ENCODE results near the gene NCBP1. TPM values are rescaled to one million over a fixed set of nuclear protein-coding genes. Genes with fewer than 3 reads are reported as not detected.

Gene NCBP1
- total RNA-seq, 1 experiment from 2014 or later, result 23.0 TPM

DNA sequence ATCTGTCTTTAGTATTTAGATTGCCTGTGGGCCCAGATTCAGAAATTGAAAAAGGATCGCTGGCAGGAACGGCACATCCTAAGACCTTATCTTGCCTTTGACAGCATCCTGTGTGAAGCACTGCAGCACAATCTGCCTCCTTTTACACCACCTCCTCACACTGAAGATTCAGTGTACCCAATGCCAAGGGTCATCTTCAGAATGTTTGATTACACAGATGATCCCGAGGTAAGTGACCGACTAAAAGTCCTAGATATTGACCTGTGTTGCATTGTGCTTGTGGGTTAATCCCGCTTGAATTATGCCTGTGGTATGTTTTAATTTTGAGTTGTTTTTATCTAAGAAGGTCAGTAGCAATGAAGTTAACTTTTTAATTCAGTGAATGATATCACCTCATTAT is 14.4 kb downstream of the NCBP1 start:
- H4K20me1 ChIP-seq (ENCODE audit: low read length), result no peaks in the 10 kb centered on the region
- no peak overlapping the region for H3K4me2 ChIP-seq (ENCODE audit: low read length)
- DNase-seq (no peak), ATAC-seq (no peak)
- H3K27me3 ChIP-seq (ENCODE audit: low read length), result no peaks in the 10 kb centered on the region
- intact Hi-C loops (cut with micrococcal nuclease), result no loop called here
- TF ChIP-seq, protein P1, sequence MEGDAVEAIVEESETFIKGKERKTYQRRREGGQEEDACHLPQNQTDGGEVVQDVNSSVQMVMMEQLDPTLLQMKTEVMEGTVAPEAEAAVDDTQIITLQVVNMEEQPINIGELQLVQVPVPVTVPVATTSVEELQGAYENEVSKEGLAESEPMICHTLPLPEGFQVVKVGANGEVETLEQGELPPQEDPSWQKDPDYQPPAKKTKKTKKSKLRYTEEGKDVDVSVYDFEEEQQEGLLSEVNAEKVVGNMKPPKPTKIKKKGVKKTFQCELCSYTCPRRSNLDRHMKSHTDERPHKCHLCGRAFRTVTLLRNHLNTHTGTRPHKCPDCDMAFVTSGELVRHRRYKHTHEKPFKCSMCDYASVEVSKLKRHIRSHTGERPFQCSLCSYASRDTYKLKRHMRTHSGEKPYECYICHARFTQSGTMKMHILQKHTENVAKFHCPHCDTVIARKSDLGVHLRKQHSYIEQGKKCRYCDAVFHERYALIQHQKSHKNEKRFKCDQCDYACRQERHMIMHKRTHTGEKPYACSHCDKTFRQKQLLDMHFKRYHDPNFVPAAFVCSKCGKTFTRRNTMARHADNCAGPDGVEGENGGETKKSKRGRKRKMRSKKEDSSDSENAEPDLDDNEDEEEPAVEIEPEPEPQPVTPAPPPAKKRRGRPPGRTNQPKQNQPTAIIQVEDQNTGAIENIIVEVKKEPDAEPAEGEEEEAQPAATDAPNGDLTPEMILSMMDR (conservative IDR thresholded peaks at IDR 0.05; ENCODE audit: low read depth, low read length), result no peak
- TF ChIP-seq EZH2phosphoT487 (IDR thresholded peaks at IDR 0.05; ENCODE audit: borderline replicate concordance, low read length) (no peak), EZH2 (IDR thresholded peaks at IDR 0.05; ENCODE audit: low read length, unreplicated experiment) (no peak)
- H3F3A ChIP-seq (ENCODE audit: low read length, unreplicated experiment), result no peaks in the 10 kb centered on the region
- H3K9ac ChIP-seq (ENCODE audit: low read length), result no peak overlapping the region
- peaks cover 31% of the 10 kb centered on the region for H3K36me3 ChIP-seq (ENCODE audit: low read depth, low read length)
- ChIA-PET POLR2A (ENCODE audit: unreplicated experiment) (no interaction called here), CTCF (no interaction called here)
- no TSS peak for BruUV-seq (replicated peaks)
- H3K4me3 ChIP-seq (ENCODE audit: low read length), result no peak overlapping the region
- H3K27ac ChIP-seq (ENCODE audit: low read length), result no peak overlapping the region
- H2AFZ ChIP-seq (ENCODE audit: low read length), result no peak overlapping the region
- H3K9me3 ChIP-seq (ENCODE audit: low read length), result no peaks in the 10 kb centered on the region
- H3K79me2 ChIP-seq (ENCODE audit: low read length), result no peaks in the 10 kb centered on the region
- no peaks in the 10 kb centered on the region for H3K4me1 ChIP-seq (ENCODE audit: insufficient read depth, low read length)
- no peaks in the 10 kb centered on the region for H3K9me2 ChIP-seq (replicated peaks; ENCODE audit: low read length)

DNA sequence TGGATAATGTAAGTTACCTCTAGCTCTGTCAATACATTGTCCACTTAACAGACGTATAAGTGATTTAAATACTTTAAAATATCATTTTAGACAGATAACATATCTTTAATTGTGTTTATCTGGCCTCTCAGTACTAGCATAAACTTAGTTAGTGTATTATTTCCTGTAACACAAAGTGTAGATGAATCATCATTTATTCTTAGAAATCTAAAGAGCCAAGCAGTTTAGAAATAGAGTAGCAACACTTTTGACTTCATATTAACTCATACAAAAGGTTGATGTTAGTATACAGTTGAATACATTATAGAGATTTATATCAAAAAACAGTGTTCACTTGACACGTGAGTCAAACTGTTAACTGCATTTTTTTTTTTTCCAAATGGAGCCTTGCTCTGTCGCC is 18.0 kb downstream of the NCBP1 start:
- Histone ChIP-seq H3K4me2 (ENCODE audit: low read length) (no peak overlapping the region), H3K9me2 (replicated peaks; ENCODE audit: low read length) (no peaks in the 10 kb centered on the region), H3K27me3 (ENCODE audit: low read length) (no peaks in the 10 kb centered on the region), H3K79me2 (ENCODE audit: low read length) (no peaks in the 10 kb centered on the region), H3K9ac (ENCODE audit: low read length) (no peak overlapping the region), H3K4me3 (ENCODE audit: low read length) (no peak overlapping the region), H3K36me3 (ENCODE audit: low read depth, low read length) (peaks cover 28% of the 10 kb centered on the region), H3K9me3 (ENCODE audit: low read length) (no peaks in the 10 kb centered on the region), H3K27ac (ENCODE audit: low read length) (no peak overlapping the region), H3F3A (ENCODE audit: low read length, unreplicated experiment) (no peaks in the 10 kb centered on the region), H4K20me1 (ENCODE audit: low read length) (no peaks in the 10 kb centered on the region), H3K4me1 (ENCODE audit: insufficient read depth, low read length) (no peaks in the 10 kb centered on the region), H2AFZ (ENCODE audit: low read length) (no peak overlapping the region)
- ChIA-PET CTCF (no interaction called here), POLR2A (ENCODE audit: unreplicated experiment) (no interaction called here)
- BruUV-seq (replicated peaks), result no TSS peak
- intact Hi-C loops (cut with micrococcal nuclease), result no loop called here
- no peak for DNase-seq
- TF ChIP-seq EZH2phosphoT487 (IDR thresholded peaks at IDR 0.05; ENCODE audit: borderline replicate concordance, low read length) (no peak), EZH2 (IDR thresholded peaks at IDR 0.05; ENCODE audit: low read length, unreplicated experiment) (no peak)
- TF ChIP-seq, protein P1 (conservative IDR thresholded peaks at IDR 0.05; ENCODE audit: low read depth, low read length), result no peak
- no peak for ATAC-seq

DNA sequence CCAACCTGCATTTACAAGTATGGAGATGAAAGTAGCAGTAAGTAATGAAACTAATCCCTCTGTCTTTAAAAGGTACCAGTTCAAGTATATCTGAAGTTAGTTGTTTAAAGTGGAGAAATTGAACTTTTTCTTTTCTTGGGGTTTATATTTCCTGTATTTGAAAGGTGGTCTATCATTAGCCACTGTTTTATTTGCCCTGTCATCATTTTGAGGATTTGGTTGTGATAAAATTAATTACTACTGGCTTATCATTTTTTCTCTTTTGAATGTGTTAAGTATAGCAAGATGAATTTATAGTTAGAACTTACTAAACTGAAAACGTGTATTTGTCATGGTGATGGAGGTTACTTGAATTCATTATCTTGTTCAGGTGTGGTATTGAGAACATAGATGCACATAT is 25.1 kb downstream of the NCBP1 start:
- no peaks in the 10 kb centered on the region for H3K27me3 ChIP-seq (ENCODE audit: low read length)
- H3K79me2 ChIP-seq (ENCODE audit: low read length), result no peaks in the 10 kb centered on the region
- no TSS peak for BruUV-seq (replicated peaks)
- no peak overlapping the region for H2AFZ ChIP-seq (ENCODE audit: low read length)
- no peak overlapping the region for H3K27ac ChIP-seq (ENCODE audit: low read length)
- ATAC-seq (no peak), DNase-seq (no peak)
- H4K20me1 ChIP-seq (ENCODE audit: low read length), result no peaks in the 10 kb centered on the region
- no peaks in the 10 kb centered on the region for H3K9me3 ChIP-seq (ENCODE audit: low read length)
- intact Hi-C loops (cut with micrococcal nuclease), result no loop called here
- TF ChIP-seq EZH2phosphoT487 (IDR thresholded peaks at IDR 0.05; ENCODE audit: borderline replicate concordance, low read length) (no peak), EZH2 (IDR thresholded peaks at IDR 0.05; ENCODE audit: low read length, unreplicated experiment) (no peak)
- TF ChIP-seq, protein P1 (conservative IDR thresholded peaks at IDR 0.05; ENCODE audit: low read depth, low read length), result no peak
- H3K9ac ChIP-seq (ENCODE audit: low read length), result no peak overlapping the region
- no peaks in the 10 kb centered on the region for H3K9me2 ChIP-seq (replicated peaks; ENCODE audit: low read length)
- H3K4me2 ChIP-seq (ENCODE audit: low read length), result no peak overlapping the region
- ChIA-PET POLR2A (ENCODE audit: unreplicated experiment) (no interaction called here), CTCF (no interaction called here)
- no peaks in the 10 kb centered on the region for H3F3A ChIP-seq (ENCODE audit: low read length, unreplicated experiment)
- H3K4me1 ChIP-seq (ENCODE audit: insufficient read depth, low read length), result no peaks in the 10 kb centered on the region
- H3K36me3 ChIP-seq (ENCODE audit: low read depth, low read length), result peaks cover 51% of the 10 kb centered on the region
- no peak overlapping the region for H3K4me3 ChIP-seq (ENCODE audit: low read length)

Data from PC-3 (cell line).